ENCODE data around the gene HOXD1.

The HOXD1 gene

DNA sequence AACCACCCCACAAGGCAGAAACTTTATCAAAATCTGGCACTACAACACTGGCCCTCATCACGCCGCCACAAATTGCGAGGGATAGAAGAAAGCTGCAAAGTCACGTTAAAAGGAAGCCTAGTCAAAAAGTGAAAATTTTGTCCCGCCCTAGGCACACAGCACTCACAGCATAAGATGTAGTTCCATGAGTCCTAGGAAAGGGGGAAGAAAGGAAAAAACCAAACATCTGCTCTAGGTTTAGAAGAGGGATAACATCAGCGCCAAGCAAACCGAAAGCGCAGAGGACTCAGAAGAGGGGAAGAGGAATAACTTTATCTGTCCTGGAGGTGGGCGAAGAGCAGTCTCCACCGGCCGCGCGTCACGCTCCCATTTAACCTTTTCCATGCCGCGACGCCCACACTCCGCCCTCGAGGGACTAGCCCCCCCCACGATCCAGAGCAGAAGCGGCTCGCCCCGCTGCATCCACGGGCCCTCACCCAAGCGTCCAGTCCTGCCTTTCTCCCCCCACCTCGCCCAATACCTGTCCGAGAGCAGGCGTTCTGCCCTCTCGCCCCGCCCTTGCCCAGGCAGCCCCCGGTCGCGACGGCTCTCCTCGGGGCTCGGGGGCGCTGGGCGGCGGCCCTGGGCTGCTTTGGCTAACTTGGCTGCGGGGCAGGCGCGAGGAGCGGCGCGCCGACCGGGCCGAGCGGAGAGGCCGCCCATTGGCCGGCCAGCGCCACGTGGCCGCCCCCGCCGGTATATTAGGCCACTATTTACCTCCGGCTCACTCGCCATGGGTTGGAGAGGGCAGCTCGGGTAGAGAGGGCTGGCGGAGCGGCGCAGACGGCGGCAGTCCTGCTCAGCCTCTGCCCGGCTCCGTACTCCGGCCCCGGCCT, at the start of gene HOXD1:
Gene HOXD1, plus strand, starts transcription at position 770 of the 875 bp plus-strand sequence. CDS start 134 bp downstream, outside the sequence.
- DNase-seq = no peak

DNA sequence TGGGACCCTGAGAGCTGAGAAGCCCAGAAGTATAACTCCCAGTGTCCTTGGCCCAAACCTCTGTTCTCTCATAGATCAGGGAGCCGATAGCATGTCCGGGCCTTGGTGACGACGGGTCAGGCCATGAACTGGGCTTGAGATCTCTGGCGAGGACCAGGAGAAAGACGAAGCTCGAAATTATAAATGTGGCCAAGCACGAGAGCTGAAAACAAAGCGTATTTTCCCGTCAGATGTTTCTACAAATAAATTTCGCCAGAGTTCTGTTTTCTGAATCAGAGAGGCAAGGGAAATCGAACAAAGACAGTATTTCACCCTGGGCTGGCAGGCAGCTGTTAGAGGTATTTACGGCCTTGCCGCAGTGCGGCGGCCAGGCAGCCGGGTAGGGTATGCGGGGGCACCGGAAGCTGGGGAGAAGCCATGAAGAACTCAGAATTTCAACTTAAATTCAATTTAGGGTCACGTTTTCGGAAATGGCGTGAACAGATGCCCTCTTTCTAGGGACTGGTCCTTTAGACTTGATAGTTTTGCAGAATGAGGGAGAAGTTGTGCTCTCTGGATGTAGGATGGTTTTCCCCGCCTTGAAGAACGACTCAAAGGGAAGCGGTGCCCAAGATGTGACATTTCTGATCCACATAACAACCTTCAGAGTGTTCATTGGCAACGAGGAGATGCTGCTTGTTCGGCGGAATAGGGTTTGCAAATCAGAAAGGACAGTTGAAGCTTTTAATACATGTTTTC, 49.4 kb upstream of the HOXD1 start:
- no peak for DNase-seq

DNA sequence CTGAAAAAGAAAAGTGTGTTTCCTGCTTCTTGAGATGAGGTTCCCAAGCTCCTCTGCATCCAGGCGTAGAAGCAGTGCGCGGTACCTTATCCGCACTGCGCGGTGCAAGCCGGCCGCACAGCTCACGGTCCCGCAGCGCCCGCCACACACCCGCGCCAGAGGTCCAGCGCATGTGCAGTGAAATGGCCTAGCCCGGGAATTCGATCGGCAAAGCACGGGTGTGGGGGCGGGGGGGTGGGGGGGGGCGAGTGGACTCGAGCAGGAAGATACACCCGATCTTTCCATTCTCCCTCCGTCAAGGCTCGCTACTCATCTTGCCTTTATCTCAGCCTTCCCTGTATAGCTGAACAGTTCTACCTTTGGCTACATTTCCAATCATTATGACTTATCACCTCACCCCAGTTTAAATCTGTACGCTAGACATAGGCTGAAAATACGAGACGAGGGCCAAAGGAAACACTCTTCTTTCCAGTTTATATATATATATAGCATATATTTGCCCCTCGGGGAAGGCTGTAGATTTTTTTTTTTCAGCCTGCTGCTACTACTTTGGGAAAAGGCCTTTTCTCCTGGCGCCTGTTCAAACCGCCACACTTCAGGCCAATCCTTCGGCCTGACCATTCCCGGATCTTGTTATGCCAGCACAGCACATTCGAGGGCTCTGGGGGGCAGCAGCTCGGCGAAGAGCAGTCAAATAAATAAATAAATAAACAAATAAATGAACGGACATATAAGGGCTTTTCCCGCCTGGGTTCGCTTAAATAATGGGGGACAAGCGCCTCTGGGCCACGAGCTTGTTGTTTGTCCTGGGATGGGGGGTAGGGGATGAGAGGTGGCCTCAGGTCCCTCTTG, 48.6 kb upstream of the HOXD1 start:
- DNase-seq = no peak

DNA sequence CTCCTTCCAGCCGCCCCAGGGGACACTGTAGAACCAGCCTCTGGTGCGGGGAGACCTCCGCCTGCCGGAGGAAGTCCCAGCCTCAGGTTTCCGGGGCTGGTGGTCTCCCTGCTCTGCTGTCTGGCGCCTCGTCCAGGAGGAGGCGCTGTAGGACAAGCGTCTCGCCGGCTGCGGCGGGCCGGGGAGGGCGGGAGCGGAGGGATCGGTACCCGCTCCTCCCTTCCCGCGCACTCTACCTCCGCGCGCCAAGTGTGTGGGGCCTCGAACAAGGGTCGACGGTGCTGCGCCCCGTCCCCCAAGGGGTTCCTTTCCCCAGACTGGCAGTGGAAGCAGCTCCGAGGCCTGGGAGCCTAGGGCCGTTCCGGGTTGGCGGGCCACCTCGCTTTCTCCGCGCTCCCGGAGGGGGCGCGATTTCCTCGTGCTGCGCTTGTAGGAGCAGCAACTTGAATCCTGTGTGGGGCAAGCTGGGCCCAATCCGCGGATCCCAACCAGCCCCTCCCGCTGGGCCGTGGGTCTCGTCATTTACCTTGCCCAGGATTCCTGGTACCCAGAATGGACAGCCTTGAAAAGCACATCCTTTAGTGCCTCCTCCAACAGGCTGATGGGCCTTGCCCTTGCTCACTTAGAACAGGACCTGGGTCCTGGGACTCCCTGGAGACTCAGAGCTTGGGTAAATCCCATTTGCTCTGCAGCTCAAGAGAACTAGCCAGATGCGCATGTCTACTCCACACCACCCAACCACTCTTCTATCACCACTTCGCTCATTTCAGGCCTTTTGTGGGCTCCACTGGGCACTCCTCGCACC, 47.8 kb upstream of the HOXD1 start:
- DNase-seq = peak; percentile 43 to 44

DNA sequence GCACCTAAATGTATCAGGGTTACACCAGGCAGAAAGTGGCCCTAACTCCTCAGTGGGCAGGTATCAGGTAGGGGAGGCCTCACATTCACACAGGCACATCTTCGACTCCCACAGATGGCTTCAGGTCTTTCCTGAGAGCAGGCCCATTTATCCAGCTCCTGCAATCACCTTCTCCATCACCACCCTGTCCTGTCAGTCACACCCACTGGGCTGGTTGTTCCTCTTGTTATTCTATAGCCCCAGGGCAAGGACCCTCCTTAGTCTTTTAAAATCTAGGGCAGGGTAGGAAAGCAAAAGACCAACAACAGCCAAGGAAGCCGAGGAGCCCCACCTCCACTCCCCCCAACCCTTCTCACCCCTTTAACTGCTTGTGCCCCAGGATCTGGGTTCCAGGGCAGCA, 46.2 kb upstream of the HOXD1 start:
- DNase-seq = no peak

DNA sequence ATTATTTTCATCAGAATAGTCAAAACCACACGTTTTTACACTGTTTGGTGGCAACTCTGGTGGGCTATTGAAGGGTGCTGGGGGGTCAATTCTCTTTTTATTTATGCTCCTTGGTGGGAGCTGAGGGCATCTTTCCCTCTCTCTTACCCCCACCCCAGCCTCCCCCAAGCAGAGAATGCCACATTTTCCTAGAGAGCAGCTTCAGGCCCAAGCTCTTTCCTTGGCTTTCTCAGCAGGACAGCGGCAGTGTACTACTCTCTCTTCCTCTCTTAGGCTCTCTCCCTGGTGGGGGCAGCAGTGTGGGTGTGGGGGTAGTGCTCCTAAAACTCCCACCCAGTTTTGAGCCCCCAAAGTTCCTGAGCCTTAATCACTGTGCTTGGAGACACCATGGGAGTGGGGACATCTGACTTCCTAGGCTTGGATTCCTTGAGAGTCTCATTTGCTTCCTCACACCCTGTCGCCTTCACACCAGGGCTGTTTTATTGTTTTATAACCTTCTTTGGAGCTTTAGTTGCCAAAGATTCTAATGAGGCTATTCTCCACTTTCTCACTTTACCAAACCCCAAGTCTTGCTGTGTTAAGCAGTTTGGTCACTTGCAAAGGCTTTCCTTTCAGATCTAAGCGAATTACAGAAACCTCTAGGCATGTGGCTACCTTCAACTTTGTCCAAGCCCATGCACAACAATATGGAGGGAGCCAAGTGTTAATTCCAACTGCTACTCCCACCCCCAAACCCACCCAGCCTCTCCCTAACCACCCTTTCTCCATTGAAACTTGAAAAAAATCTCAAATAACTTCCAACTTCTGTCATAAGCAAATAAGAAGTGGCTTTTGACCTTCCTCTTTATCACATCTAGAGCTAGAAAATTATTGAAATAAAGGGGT, 43.1 kb upstream of the HOXD1 start:
- no peak for DNase-seq

DNA sequence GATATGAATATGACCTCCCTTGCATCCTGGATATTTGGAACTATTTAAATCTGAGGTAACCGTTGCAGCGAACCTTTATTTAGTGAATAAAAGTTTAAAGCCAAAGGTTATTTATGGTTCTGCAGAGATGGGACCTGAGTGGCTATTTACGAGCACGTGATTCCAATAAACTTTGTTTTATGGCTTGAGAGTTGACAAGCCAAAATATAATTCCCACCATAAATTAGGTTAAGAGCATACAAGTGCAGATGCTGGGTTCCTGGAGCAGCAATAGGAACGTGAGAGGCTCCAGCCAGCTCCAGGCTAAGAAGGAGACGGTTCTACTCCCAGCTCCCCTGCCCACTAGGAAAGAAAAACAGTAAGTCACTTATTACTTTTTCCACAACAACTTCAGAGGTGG, 42.4 kb upstream of the HOXD1 start:
- DNase-seq = no peak

DNA sequence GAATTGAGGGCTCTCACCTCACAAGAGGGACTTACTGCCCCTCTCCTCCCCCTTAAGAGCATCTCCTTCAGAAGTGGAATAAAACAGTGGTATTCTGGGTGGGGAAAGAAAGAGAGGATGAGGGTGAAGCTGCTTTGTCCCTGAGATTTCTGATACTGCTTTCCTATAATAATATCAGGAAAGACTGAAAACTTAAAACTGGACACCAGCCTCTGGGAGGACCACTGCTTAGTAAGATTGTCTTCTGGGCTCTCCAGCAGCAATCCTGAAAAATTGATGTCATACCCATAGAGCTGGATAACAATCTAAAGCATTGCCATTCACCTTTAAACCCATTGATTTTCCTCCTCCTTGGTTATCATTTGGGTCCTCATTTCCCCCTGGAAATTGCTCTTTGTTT, 41.8 kb upstream of the HOXD1 start:
- no peak for DNase-seq

DNA sequence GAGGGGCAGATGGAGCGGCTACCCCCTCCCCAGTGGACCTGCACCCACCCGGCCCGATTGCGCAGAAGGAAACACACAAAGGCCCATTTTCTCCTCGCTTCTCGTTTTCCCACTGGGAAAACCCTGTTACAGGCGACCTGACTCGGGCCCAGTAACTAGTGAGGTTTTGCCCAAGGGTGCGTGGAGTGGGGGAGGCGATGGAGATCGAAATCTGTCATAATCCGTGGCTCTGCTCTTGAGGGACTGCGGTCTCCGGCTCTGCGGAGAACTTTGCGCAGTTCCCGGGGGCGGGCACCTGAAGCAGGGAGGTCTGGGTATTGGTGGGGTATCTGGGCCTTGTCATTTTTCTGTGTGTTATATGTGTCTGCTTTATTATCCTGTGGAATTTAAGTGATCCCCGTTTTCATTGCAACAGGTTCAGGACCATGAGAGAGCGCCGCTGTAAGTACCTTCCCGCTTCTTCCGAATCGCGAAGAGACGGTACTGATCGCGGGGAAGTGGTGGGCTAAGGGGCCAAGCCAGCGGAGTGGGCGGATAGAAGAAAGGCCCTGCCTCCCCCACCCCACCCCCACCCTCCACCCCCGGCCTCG, 41.2 kb upstream of the HOXD1 start:
- DNase-seq = no peak

DNA sequence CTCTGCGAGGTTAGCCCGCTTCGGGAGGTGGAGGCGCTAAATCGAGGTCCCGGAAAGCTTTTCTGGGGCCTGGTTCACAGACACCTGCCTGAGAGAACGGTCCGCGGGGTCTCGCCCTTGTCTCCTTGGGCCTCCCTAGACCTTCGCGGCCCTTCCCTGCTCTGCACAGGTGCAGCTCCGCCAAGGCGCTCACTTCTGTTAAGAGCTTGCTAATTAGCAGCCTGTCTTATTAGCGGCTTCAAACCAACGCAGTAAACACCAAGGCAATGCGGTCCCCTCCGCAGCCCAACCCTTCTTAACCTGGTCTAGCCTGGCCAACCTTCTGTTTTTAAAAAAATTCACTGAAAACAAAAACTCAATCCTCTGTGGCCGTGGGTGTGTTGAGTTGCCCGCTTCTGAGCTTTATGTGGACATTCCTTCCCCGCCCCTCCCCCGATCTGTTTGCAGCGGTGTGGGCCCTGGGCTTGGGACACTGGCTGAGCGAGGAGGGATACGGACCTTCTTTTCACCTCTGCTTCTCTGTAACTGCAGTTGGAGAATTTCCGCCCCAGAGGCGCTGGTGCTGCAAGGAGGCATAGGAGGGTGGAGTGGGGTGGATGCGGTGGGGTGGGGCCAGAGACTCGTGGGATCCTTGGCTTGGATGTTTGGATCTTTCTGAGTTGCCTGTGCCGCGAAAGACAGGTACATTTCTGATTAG, 40.5 kb upstream of the HOXD1 start:
- no peak for DNase-seq

DNA sequence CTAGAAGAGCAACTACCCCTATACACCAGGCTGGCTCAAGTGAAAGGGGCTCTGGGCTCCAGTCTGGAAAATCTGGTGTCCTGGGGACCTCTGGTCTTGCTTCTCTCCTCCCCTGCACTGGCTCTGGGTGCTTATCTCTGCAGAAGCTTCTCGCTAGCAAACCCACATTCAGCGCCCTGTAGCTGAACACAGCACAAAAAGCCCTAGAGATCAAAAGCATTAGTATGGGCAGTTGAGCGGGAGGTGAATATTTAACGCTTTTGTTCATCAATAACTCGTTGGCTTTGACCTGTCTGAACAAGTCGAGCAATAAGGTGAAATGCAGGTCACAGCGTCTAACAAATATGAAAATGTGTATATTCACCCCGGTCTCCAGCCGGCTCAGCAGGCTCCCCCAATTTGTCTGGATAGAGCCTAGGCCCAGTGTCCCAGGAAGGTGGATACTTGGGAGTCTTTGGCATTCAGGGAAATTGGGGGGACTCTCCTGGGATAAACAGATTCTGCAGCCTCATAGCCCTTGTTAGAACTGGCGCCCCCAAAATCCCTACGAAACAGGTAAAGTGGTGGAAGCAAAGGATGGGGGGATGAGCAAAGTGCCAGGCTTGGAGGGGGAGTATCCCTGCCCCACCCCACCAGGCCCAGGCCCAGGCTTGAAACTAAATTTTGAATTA, 39.6 kb upstream of the HOXD1 start:
- DNase-seq = no peak

DNA sequence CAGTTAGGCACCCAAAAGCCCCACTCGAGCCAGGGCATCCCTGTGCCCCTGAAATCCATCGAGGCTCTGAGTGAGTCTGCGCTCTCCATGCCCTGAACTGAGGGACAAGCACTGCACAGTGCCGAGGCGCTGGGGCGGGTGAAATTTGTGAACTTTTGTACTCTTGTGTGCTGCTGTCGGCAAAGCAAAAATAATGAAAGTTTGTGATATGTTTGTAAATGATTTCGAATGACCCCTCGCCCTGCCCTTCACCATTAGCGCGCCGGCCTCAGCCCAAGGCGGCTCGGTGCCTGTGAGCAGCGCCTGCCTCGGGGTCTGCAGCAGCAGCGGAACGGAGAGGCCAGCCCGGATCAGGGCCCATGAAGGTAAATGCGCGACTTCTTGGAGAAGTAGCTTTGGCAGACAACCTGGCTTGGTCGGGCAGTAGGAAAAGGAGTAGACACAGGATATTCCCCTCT, 39.0 kb upstream of the HOXD1 start:
- DNase-seq = no peak

DNA sequence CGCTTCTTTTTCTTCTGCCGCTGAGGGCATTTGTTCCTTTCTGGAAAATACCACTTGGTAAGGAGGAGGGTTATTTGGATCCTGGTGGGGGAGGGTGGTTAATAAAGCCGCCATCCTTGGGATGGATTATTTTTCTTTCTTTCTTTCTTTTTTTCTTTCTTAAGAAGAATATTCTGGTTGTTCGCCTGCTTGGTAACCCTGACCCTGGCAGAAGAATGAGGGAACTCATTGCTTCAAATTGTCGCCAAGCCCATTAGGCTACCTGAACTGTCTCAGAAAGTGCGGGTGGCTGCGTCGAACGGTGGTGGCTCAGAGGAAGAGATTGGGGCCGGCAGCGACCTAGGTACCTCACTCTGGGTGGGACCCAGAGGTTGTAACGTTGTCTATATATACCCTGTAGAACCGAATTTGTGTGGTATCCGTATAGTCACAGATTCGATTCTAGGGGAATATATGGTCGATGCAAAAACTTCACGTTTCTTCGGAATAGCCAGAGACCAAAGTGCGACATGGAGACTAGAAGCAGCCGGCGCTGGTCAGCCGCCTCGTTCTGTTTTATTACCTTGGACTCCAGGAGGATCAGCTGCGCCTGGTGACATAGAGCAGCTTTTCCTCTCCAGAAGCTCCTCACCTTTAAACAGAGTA, 38.4 kb upstream of the HOXD1 start:
- DNase-seq = no peak

DNA sequence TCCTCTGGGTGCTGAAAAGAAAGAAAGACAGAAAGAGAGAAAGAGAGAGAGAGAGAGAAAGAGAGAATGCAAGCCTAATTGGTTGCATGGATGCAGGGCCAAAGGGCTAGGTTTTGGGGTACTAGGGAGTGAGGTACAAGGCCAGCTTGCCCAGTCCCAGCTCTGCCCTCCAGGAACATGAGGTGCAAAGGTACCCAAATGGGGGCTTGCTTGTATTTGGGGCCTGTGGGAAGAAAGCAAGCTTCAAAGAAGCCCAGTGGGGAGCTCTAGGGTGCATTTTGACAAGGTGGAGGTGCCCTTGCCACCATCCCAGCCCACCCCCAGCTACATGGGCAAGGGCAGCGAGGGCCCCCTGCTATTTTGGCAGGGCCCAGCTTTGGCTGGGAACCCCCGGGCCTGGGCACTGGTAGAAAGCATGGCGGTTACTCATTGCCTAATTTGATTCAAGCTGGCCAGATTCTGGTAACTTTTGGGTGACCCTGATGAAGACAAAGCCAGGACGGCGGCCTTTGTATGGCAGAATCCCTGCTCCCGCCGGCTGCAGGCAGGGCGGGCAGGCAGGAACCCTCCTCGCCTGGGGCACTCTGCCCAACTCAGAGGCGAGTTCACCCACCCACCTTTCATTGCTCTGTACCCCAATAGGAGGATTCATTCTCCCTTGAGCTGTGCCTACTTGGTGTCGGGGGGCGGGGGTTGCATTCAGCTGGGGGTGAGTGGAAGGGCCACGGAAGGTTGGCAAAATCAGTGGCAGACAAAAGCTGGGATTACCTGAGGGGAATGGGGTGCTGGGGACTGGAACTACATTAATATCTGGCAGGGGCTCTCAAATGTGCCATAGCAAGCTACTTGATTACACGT, 37.7 kb upstream of the HOXD1 start:
- no peak for DNase-seq

DNA sequence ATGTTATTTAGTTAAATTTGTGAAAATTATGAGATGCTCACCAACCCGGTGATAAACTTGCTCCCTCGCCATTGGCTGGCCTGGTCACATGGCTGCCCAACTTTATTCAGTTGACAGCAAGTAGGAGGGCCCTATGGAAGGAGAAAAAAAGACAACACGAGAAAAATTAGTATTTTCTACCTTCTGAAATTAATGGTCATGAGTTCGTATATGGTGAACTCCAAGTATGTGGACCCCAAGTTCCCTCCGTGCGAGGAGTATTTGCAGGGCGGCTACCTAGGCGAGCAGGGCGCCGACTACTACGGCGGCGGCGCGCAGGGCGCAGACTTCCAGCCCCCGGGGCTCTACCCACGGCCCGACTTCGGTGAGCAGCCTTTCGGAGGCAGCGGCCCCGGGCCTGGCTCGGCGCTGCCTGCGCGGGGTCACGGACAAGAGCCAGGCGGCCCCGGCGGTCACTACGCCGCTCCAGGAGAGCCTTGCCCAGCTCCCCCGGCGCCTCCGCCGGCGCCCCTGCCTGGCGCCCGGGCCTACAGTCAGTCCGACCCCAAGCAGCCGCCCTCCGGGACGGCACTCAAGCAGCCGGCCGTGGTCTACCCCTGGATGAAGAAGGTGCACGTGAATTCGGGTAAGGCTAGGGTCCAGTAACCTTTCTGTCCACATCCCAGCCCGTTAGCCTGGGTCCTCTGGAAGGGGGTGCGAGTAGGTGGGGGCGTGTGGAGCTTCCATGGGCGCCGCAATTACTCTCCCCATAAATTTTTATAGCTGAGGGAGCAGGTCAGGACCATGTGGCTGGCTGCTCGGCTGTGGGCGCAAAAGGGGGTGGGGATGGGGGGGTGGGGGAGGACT, 36.8 kb upstream of the HOXD1 start, which contains the start of gene HOXD4:
Gene HOXD4, plus strand, starts transcription at position 109 of the 846 bp plus-strand sequence. Its CDS starts 84 bp downstream, at position 193.
- no peak for DNase-seq

DNA sequence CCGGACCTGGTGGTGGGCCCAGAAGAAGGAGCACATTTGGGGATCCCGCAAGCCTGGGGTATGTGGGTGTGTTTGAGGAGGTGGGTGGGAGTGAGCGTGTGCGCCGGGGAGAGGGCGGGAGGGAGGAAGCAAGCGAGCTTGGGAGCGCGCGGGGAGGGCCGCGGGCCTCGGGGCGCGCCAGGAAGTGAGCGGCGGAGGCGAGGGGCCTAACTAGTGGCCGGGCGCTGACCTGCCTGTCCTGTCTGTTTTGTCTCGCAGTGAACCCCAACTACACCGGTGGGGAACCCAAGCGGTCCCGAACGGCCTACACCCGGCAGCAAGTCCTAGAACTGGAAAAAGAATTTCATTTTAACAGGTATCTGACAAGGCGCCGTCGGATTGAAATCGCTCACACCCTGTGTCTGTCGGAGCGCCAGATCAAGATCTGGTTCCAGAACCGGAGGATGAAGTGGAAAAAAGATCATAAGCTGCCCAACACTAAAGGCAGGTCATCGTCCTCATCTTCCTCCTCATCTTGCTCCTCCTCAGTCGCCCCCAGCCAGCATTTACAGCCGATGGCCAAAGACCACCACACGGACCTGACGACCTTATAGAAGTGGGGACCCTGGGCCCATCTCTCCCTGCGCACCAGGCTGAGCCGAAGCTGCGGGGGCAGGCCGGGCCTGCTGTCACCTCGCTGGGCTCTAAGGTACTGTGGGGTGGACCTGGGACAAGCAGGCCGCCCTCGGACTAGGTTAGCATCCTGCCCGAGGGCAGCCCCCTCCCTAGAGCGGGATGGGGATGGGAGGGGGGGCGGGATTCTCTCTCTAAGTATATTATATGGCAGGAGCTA, 35.9 kb upstream of the HOXD1 start:
- no peak for DNase-seq

All from AML-193 (cell line).